Sigmoid colon (tissue), 7 donors: ENCODE results near the gene IFIT5. TPM values are rescaled to one million over a fixed set of nuclear protein-coding genes. Genes with fewer than 3 reads are reported as not detected.

ENCODE experiments used
- DNase-seq: peaks from one replicate; pipeline ENCODE4 v3.0.0-alpha.2; 2019
- H3K27ac ChIP-seq, 4 donors: fragments of 200-600 bp; sonication (generic); one replicate each; pipeline ENCODE4 v1.5.1; 2016 to 2019; ENCODE audit warnings: mild to moderate bottlenecking in 1 of 4
- H3K27me3 ChIP-seq, 3 donors: fragments of 200-600 bp; sonication (generic); one replicate each; pipeline ENCODE4 v1.5.1; 2019; ENCODE audit warnings: mild to moderate bottlenecking in 1 of 3
- H3K36me3 ChIP-seq, 4 donors: fragments of 200-600 bp; sonication (generic); one replicate each; pipeline ENCODE4 v1.5.1; 2016 to 2019
- H3K4me1 ChIP-seq, 4 donors: fragments of 200-600 bp; sonication (generic); one replicate each; pipeline ENCODE4 v1.5.1; 2017 to 2019
- H3K4me3 ChIP-seq, 4 donors: fragments of 200-600 bp; sonication (generic); one replicate each; pipeline ENCODE4 v1.5.1; 2017 to 2019; ENCODE audit warnings: mild to moderate bottlenecking in 2 of 4, moderate library complexity in 1 of 4
- H3K9me3 ChIP-seq, 4 donors: fragments of 200-600 bp in 3 of 4; sonication (generic) in 3 of 4; one replicate each; pipeline versions ENCODE4 v1.5.1 to v1.6.1; 2013 to 2019
- EP300 ChIP-seq, 4 donors: sonication (generic); formaldehyde crosslinking; IDR thresholded peaks; one replicate each; pipeline ENCODE4 v1.6.1; 2017; ENCODE audit warnings: antibody characterized with exemption in 4 of 4
- POLR2A ChIP-seq, 2 donors: fragments of 450-650 bp; IDR thresholded peaks; one replicate each; pipeline ENCODE4 v1.6.1; 2016; ENCODE audit warnings: antibody characterized with exemption in 2 of 2, mild to moderate bottlenecking in 2 of 2, moderate library complexity in 2 of 2
- POLR2AphosphoS5 ChIP-seq, 4 donors: sonication (generic); formaldehyde crosslinking; IDR thresholded peaks; one replicate each; pipeline ENCODE4 v1.6.1; 2017; ENCODE audit warnings: antibody characterized with exemption in 4 of 4
- WGBS, 2 donors: extraction: QIAGEN DNeasy Blood & Tissue Kit; methylation state at CpG; one replicate each; pipeline ENCODE4 v1.1.7; 2013; 5-methylcytosine and 5-hydroxymethylcytosine counted together
- intact Hi-C: fragments of 100-400 bp; cut with DNase I; formaldehyde crosslinking; loops from one replicate; pipeline ENCODE4 v1.15.1; 2023
- polyA plus RNA-seq, 3 donors: library from polyadenylated mRNA; stranded (reverse); fragments of 200-250 nt; gene quantifications; one replicate each; pipeline ENCODE4 v1.2.3, GENCODE V29; 2013
- total RNA-seq, 4 donors: library from RNA; depleted of rRNA; stranded (reverse); fragments of >200 nt; gene quantifications; one replicate each; pipeline ENCODE4 v1.1.0, GENCODE V29; 2016
- TF ChIP-seq, protein P1 (sequence below), 4 experiments: fragments of 450-650 bp in 3 of 4; fragments of 200-600 bp in 1 of 4; IDR thresholded peaks; one replicate each; pipeline ENCODE4 v1.5.1; 2016 to 2019; ENCODE audit warnings: antibody characterized with exemption in 4 of 4, mild to moderate bottlenecking in 3 of 4, moderate library complexity in 2 of 4
- donor health status: healthy with polysubstance abuse.
- donor health status: Bipolar disorder and iron deficiency.
- donor health status: healthy.

IFIT5 gene
- total and polyA plus RNA-seq, 7 donors, result 5.3 to 24.3 (median 10.2) TPM

DNA sequence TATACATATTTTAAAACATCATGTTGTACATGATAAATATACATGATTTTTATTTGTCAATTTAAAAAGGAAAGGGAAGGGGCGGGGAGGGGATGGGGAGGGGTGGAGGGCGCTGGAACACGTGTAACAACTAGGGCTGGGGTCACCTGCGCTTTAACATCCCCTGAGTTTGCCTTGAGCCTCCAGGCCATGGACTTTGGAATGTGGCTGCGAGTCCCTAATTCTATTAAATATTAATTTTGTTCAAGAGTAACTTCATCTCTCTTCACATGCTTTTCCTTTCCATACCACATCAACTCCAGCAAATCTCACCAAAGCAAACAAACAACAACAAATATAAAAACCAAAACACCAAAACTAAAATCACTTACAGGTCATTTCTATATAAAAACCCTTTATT lies 10.6 kb downstream of the IFIT5 start:
- intact Hi-C loops, result loop anchor here (5.0 kb wide), 1 partner anchor 277 kb away; the partner anchor contains the start of gene KIF20B
- no peaks in the 10 kb centered on the region for H3K9me3 ChIP-seq
- no peak for DNase-seq
- no peak overlapping the region for H3K4me3 ChIP-seq
- WGBS, 2 donors, result 70 to 78% methylated on average over 5 of the region's 5 CpGs
- H3K4me1 ChIP-seq, result no peaks in the 10 kb centered on the region
- H3K27ac ChIP-seq, result no peak overlapping the region
- TF ChIP-seq EP300 (IDR thresholded peaks at IDR 0.05) (no peak), POLR2AphosphoS5 (IDR thresholded peaks at IDR 0.05) (no peak), POLR2A (IDR thresholded peaks at IDR 0.05) (no peak)
- TF ChIP-seq, protein P1, sequence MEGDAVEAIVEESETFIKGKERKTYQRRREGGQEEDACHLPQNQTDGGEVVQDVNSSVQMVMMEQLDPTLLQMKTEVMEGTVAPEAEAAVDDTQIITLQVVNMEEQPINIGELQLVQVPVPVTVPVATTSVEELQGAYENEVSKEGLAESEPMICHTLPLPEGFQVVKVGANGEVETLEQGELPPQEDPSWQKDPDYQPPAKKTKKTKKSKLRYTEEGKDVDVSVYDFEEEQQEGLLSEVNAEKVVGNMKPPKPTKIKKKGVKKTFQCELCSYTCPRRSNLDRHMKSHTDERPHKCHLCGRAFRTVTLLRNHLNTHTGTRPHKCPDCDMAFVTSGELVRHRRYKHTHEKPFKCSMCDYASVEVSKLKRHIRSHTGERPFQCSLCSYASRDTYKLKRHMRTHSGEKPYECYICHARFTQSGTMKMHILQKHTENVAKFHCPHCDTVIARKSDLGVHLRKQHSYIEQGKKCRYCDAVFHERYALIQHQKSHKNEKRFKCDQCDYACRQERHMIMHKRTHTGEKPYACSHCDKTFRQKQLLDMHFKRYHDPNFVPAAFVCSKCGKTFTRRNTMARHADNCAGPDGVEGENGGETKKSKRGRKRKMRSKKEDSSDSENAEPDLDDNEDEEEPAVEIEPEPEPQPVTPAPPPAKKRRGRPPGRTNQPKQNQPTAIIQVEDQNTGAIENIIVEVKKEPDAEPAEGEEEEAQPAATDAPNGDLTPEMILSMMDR (IDR thresholded peaks at IDR 0.05), result no peak
- no peaks in the 10 kb centered on the region for H3K27me3 ChIP-seq
- H3K36me3 ChIP-seq, result peaks cover 0 to 13% (median 0%) of the 10 kb centered on the region in 4 donors

GRCh38 chr10:89426230-89426868 lies 12.0 kb downstream of the IFIT5 start:
- H3K9me3 ChIP-seq, result no peaks in the 10 kb centered on the region
- intact Hi-C loops, result loop anchor here (1.0 to 5.0 kb wide), 2 partner anchors 138 to 276 kb away; partner anchors contain the start of gene KIF20B
- 58 to 63% methylated on average over 5 of the region's 5 CpGs for WGBS, 2 donors
- H3K36me3 ChIP-seq, result peaks cover 0 to 5% (median 0%) of the 10 kb centered on the region in 4 donors
- TF ChIP-seq POLR2A (IDR thresholded peaks at IDR 0.05) (no peak), POLR2AphosphoS5 (IDR thresholded peaks at IDR 0.05) (peak in 1 of 4 donors; percentile 10)
- TF ChIP-seq, protein P1 (IDR thresholded peaks at IDR 0.05), result peak; percentile 63 to 85 (median 77)
- H3K27me3 ChIP-seq, result no peaks in the 10 kb centered on the region
- H3K4me3 ChIP-seq, result no peak overlapping the region
- H3K4me1 ChIP-seq, result no peaks in the 10 kb centered on the region
- no peak overlapping the region for H3K27ac ChIP-seq
- DNase-seq, result no peak

DNA sequence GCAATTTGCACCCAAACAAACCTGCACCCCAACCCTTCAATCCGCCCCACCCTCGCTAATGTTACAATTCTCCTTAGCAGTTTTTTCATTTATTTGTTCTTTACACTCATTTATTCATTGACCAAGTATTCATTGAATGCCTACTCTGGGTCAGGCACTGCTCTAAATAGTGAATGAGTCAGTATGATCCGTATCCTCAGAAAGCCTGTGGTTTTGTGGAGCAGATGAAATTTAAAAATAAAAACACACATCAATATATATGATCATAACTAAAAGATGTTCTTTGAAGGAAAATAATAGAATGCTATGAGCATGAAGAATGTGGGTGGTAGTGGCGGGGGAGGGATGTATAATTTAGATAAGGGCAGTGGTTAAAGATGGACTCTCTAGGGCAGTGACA lies 13.3 kb downstream of the IFIT5 start:
- 90 to 92% methylated on average over 4 of the region's 4 CpGs for WGBS, 2 donors
- TF ChIP-seq POLR2AphosphoS5 (IDR thresholded peaks at IDR 0.05) (no peak), EP300 (IDR thresholded peaks at IDR 0.05) (no peak), POLR2A (IDR thresholded peaks at IDR 0.05) (no peak)
- TF ChIP-seq, protein P1 (IDR thresholded peaks at IDR 0.05), result no peak
- no peak for DNase-seq
- intact Hi-C loops, result loop anchor here (5.0 kb wide), 1 partner anchor 275 kb away; the partner anchor contains the start of gene KIF20B
- Histone ChIP-seq H3K27me3 (no peaks in the 10 kb centered on the region), H3K27ac (no peak overlapping the region), H3K36me3 (no peaks in the 10 kb centered on the region), H3K4me3 (no peak overlapping the region), H3K9me3 (no peaks in the 10 kb centered on the region), H3K4me1 (peaks cover 0 to 8% (median 0%) of the 10 kb centered on the region in 4 donors)

- Histone ChIP-seq H3K27me3 (no peaks in the 10 kb centered on the region), H3K4me1 (peaks cover 0 to 8% (median 0%) of the 10 kb centered on the region in 4 donors), H3K36me3 (no peaks in the 10 kb centered on the region), H3K27ac (no peak overlapping the region), H3K9me3 (no peaks in the 10 kb centered on the region), H3K4me3 (no peak overlapping the region)
- WGBS, 2 donors, result 62 to 73% methylated on average over 1 of the region's 1 CpG
- TF ChIP-seq POLR2AphosphoS5 (IDR thresholded peaks at IDR 0.05) (peak in 1 of 4 donors; percentile 61), POLR2A (IDR thresholded peaks at IDR 0.05) (no peak), EP300 (IDR thresholded peaks at IDR 0.05) (peak in 1 of 4 donors; percentile 24)
- DNase-seq, result no peak
- intact Hi-C loops, result loop anchor here (5.0 kb wide), 1 partner anchor 273 kb away; the partner anchor contains the start of gene KIF20B
Measured at GRCh38 chr10:89428877-89429276, 14.5 kb downstream of the IFIT5 start.

GRCh38 chr10:89431977-89432376 lies 17.6 kb downstream of the IFIT5 start:
- Histone ChIP-seq H3K36me3 (no peaks in the 10 kb centered on the region), H3K4me1 (peaks cover 0 to 8% (median 0%) of the 10 kb centered on the region in 4 donors), H3K27ac (no peak overlapping the region), H3K9me3 (no peaks in the 10 kb centered on the region), H3K27me3 (no peaks in the 10 kb centered on the region), H3K4me3 (no peak overlapping the region)
- 51 to 74% methylated on average over 3 of the region's 3 CpGs for WGBS, 2 donors
- intact Hi-C loops, result no loop called here
- DNase-seq, result no peak
- TF ChIP-seq POLR2AphosphoS5 (IDR thresholded peaks at IDR 0.05), result no peak
- no peak for TF ChIP-seq POLR2A (IDR thresholded peaks at IDR 0.05)
- TF ChIP-seq, protein P1 (IDR thresholded peaks at IDR 0.05), result no peak
- TF ChIP-seq EP300 (IDR thresholded peaks at IDR 0.05), result no peak
